ENCODE results near the gene ADAMTSL1.

DNA sequence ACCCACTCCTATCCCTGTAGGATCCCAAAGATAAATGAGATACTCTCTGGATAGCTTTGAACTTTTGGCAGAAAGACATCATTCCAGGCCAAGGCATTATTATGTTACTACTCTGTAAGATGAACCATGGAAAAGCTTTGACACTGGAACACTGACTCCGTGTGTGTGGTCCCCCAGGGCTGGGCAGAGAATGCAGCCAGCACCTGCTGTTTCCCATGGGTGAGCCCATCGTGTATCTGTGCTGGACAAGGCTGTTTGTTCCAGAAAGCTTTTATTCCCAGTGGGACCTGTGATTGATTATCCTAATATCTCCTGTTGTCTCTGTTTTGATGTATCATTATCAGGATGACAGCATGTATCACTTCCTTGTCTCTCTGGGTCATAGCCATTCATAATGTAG lies 304.2 kb downstream of the ADAMTSL1 start:
- TF ChIP-seq, protein P1, sequence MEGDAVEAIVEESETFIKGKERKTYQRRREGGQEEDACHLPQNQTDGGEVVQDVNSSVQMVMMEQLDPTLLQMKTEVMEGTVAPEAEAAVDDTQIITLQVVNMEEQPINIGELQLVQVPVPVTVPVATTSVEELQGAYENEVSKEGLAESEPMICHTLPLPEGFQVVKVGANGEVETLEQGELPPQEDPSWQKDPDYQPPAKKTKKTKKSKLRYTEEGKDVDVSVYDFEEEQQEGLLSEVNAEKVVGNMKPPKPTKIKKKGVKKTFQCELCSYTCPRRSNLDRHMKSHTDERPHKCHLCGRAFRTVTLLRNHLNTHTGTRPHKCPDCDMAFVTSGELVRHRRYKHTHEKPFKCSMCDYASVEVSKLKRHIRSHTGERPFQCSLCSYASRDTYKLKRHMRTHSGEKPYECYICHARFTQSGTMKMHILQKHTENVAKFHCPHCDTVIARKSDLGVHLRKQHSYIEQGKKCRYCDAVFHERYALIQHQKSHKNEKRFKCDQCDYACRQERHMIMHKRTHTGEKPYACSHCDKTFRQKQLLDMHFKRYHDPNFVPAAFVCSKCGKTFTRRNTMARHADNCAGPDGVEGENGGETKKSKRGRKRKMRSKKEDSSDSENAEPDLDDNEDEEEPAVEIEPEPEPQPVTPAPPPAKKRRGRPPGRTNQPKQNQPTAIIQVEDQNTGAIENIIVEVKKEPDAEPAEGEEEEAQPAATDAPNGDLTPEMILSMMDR (IDR thresholded peaks at IDR 0.05; ENCODE audit: extremely low read depth in 1 of 2, insufficient read depth in 1 of 2, low read depth in 1 of 2, low read length in 2 of 2) = no peak
- TF ChIP-seq EZH2 (IDR thresholded peaks at IDR 0.05; ENCODE audit: borderline replicate concordance, low read depth, low read length, severe bottlenecking) (no peak), POLR2A (IDR thresholded peaks at IDR 0.05; ENCODE audit: low read depth, low read length) (no peak), POLR2AphosphoS5 (IDR thresholded peaks at IDR 0.05; ENCODE audit: insufficient read depth, low read depth, low read length) (no peak)
